ENCODE data around the gene S100A3. TPM values are rescaled to one million over a fixed set of nuclear protein-coding genes. Genes with fewer than 3 reads are reported as not detected.

S100A3 gene
- total and polyA plus RNA-seq, 2 donors, result 5.2 TPM; not detected in 1

GRCh38 chr1:153549741-153550397, 811 bp upstream of the S100A3 start:
- no peaks in the 10 kb centered on the region for H3K36me3 ChIP-seq (ENCODE audit: insufficient read depth)
- DNase-seq (ENCODE audit: extremely low spot score), result no peak
- no peak overlapping the region for H3K4me3 ChIP-seq (ENCODE audit: low read depth, low read length)
- WGBS, result 78% methylated on average over 6 of the region's 6 CpGs
- peak overlapping the region; percentile 52 for H3K27ac ChIP-seq (ENCODE audit: low read depth)
- H3K4me1 ChIP-seq (ENCODE audit: insufficient read depth), result no peaks in the 10 kb centered on the region

GRCh38 chr1:153547560-153548551, 1.2 kb downstream of the S100A3 start:
- Histone ChIP-seq H3K27ac (ENCODE audit: low read depth) (no peak overlapping the region), H3K4me3 (ENCODE audit: low read depth, low read length) (no peak overlapping the region), H3K36me3 (ENCODE audit: insufficient read depth) (no peaks in the 10 kb centered on the region), H3K4me1 (ENCODE audit: insufficient read depth) (no peaks in the 10 kb centered on the region)
- WGBS, result 78% methylated on average over 19 of the region's 19 CpGs
- no peak for DNase-seq (ENCODE audit: extremely low spot score)

- no peaks in the 10 kb centered on the region for H3K4me1 ChIP-seq (ENCODE audit: insufficient read depth)
- H3K4me3 ChIP-seq (ENCODE audit: low read depth, low read length), result no peak overlapping the region
- no peak overlapping the region for H3K27ac ChIP-seq (ENCODE audit: low read depth)
- no peaks in the 10 kb centered on the region for H3K36me3 ChIP-seq (ENCODE audit: insufficient read depth)
- no peak for DNase-seq (ENCODE audit: extremely low spot score)
- WGBS, result 76% methylated on average over 14 of the region's 14 CpGs
Measured at GRCh38 chr1:153546796-153547559, 2.1 kb downstream of the S100A3 start.

GRCh38 chr1:153546371-153546770, 2.7 kb downstream of the S100A3 start:
- no peak for DNase-seq (ENCODE audit: extremely low spot score)
- peak overlapping the region; percentile 73 for H3K27ac ChIP-seq (ENCODE audit: low read depth)
- WGBS, result 91% methylated on average over 8 of the region's 8 CpGs
- H3K36me3 ChIP-seq (ENCODE audit: insufficient read depth), result no peaks in the 10 kb centered on the region
- peaks cover 1% of the 10 kb centered on the region for H3K4me1 ChIP-seq (ENCODE audit: insufficient read depth)
- H3K4me3 ChIP-seq (ENCODE audit: low read depth, low read length), result no peak overlapping the region

GRCh38 chr1:153545067-153546055, 3.7 kb downstream of the S100A3 start, which contains the start of gene S100A4:
TSS of gene S100A4 (minus strand) at chr1:153545806. CDS start at chr1:153544794, 1,012 bp downstream.
- 37% methylated on average over 19 of the region's 19 CpGs for WGBS
- Histone ChIP-seq H3K36me3 (ENCODE audit: insufficient read depth) (no peaks in the 10 kb centered on the region), H3K27ac (ENCODE audit: low read depth) (peak within 1 kb of the TSS; percentile 73), H3K4me3 (ENCODE audit: low read depth, low read length) (peak within 1 kb of the TSS; percentile 16), H3K4me1 (ENCODE audit: insufficient read depth) (peaks cover 2% of the 10 kb centered on the region)
- peak; percentile 89 for DNase-seq (ENCODE audit: extremely low spot score)

GRCh38 chr1:153544453-153545066, 4.5 kb downstream of the S100A3 start:
- peak overlapping the region; percentile 11 for H3K4me3 ChIP-seq (ENCODE audit: low read depth, low read length)
- H3K27ac ChIP-seq (ENCODE audit: low read depth), result peak overlapping the region; percentile 71
- peaks cover 2% of the 10 kb centered on the region for H3K4me1 ChIP-seq (ENCODE audit: insufficient read depth)
- no peak for DNase-seq (ENCODE audit: extremely low spot score)
- H3K36me3 ChIP-seq (ENCODE audit: insufficient read depth), result no peaks in the 10 kb centered on the region
- 49% methylated on average over 10 of the region's 10 CpGs for WGBS

- 67% methylated on average over 4 of the region's 4 CpGs for WGBS
- Histone ChIP-seq H3K27ac (ENCODE audit: low read depth) (no peak overlapping the region), H3K4me3 (ENCODE audit: low read depth, low read length) (no peak overlapping the region), H3K36me3 (ENCODE audit: insufficient read depth) (no peaks in the 10 kb centered on the region), H3K4me1 (ENCODE audit: insufficient read depth) (peaks cover 2% of the 10 kb centered on the region)
- no peak for DNase-seq (ENCODE audit: extremely low spot score)
Measured at GRCh38 chr1:153543736-153544135, 5.3 kb downstream of the S100A3 start.

GRCh38 chr1:153542956-153543711, 5.9 kb downstream of the S100A3 start:
- Histone ChIP-seq H3K36me3 (ENCODE audit: insufficient read depth) (no peaks in the 10 kb centered on the region), H3K4me1 (ENCODE audit: insufficient read depth) (peaks cover 2% of the 10 kb centered on the region), H3K4me3 (ENCODE audit: low read depth, low read length) (no peak overlapping the region), H3K27ac (ENCODE audit: low read depth) (no peak overlapping the region)
- no peak for DNase-seq (ENCODE audit: extremely low spot score)
- 69% methylated on average over 13 of the region's 13 CpGs for WGBS

- no peak overlapping the region for H3K4me3 ChIP-seq (ENCODE audit: low read depth, low read length)
- WGBS, result 71% methylated on average over 13 of the region's 13 CpGs
- no peaks in the 10 kb centered on the region for H3K36me3 ChIP-seq (ENCODE audit: insufficient read depth)
- no peak overlapping the region for H3K27ac ChIP-seq (ENCODE audit: low read depth)
- DNase-seq (ENCODE audit: extremely low spot score), result no peak
- peaks cover 2% of the 10 kb centered on the region for H3K4me1 ChIP-seq (ENCODE audit: insufficient read depth)
Measured at GRCh38 chr1:153541641-153542590, 7.1 kb downstream of the S100A3 start.

- Histone ChIP-seq H3K4me3 (ENCODE audit: low read depth, low read length) (no peak within 1 kb of the TSS), H3K4me1 (ENCODE audit: insufficient read depth) (peaks cover 2% of the 10 kb centered on the region), H3K36me3 (ENCODE audit: insufficient read depth) (no peaks in the 10 kb centered on the region), H3K27ac (ENCODE audit: low read depth) (peak within 1 kb of the TSS; percentile 49)
- WGBS, result 77% methylated on average over 11 of the region's 11 CpGs
- DNase-seq (ENCODE audit: extremely low spot score), result no peak
Measured at GRCh38 chr1:153540394-153541361, 8.4 kb downstream of the S100A3 start, which contains the start of gene S100A5. TSS of gene S100A5 (minus strand) at chr1:153540934. CDS start at chr1:153540191, 743 bp downstream.
